NCI-H1694 treated with DMSO at 0.1 percent for 48 hours (cell line): ENCODE measurements around the gene KLHL2.
"Not testable (repeated sequence)": the region's sequence is repeated elsewhere in the genome, so short reads cannot be mapped to it uniquely, and the experiment has no call there.

Experiments used
- DNase-seq: peaks from one replicate; lab custom pipeline; 2025; lab: John Stamatoyannopoulos, UW

Gene KLHL2

DNA sequence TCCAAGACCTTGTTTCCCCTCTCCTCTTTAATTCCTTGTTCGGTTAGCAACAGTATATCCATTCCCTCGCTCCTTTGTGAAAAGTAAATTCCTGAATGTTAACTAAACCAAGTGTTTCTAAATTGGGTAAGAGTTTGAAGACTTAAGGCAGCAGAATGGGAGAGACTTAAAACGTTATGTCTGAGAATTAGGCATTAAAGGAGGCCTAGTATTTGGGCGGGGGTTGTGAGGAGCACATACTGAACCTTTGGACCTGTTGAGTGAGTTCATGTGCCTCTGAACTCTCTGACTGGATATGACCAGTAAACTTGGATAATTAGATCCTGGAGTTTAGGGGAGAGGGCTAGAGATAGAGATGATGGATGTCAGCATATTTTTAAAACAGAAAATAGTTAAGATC lies 121.3 kb downstream of the KLHL2 start:
- DNase-seq: no peak

DNA sequence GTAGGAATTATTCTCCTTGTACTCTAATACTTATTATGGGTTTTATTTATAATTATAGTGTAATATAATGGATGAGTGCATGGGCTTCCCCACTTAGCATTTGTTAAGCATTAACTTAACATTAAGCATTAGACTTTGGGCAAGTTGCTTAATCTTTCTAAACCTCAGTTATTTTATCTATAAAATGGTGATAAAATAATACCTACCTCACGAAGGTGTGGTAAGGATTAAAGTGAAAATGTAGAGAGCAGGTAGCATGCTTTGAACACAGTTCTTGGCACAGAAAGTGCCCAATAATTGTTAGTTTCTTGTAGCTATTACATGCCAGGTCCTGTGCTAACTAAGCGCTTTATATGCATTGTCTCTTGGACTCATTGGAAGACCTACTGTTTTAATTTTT lies 122.7 kb downstream of the KLHL2 start:
- no peak for DNase-seq

GRCh38 chr4:165330666-165331065 lies 123.3 kb downstream of the KLHL2 start:
- DNase-seq: no peak

- DNase-seq: no peak
Measured at GRCh38 chr4:165331359-165331758, 124.0 kb downstream of the KLHL2 start.

GRCh38 chr4:165331823-165332222 lies 124.5 kb downstream of the KLHL2 start:
- no peak for DNase-seq

DNA sequence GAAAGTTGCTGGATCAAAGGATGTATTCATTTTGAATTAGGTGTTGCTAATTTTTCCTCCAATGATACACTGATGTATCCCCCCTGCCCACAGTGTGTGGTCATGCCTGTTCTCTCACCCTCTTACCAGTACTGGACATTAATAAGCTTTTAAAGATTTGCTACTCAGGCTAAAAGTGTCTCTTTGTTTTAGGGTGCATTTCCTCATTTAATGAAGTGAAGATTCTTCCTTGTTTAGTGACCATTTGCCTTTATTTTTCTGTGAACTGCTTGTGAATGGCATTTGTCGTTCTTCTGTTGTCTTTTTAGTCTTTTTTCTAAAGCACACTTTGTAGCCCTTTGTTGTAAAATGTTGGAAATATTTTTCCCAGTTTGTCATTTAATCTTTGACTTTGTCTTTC lies 125.1 kb downstream of the KLHL2 start:
- no peak for DNase-seq

- no peak for DNase-seq
Measured at GRCh38 chr4:165335163-165335703, 127.9 kb downstream of the KLHL2 start.

DNA sequence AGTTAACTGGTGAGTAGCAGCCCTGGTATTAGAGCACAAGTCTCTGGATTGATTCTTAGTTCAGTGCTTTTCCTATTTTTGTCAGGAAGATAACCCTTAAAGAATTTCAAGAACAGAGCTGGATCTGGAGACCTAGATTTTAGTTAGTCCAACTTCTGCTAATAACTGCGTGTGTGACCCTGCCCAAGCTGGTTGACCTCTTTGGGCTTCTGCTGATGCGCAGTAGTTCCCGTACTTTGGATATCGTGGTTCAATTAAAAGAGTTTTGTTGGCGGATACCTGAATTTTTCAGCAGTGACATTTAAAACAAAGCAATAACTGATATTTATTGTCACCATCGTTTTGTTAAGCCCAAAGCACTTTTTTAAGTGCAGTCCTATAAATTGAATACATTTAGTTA lies 129.4 kb downstream of the KLHL2 start:
- no peak for DNase-seq

- DNase-seq: not testable (repeated sequence)
Measured at GRCh38 chr4:165342340-165342739, 135.0 kb downstream of the KLHL2 start.

DNA sequence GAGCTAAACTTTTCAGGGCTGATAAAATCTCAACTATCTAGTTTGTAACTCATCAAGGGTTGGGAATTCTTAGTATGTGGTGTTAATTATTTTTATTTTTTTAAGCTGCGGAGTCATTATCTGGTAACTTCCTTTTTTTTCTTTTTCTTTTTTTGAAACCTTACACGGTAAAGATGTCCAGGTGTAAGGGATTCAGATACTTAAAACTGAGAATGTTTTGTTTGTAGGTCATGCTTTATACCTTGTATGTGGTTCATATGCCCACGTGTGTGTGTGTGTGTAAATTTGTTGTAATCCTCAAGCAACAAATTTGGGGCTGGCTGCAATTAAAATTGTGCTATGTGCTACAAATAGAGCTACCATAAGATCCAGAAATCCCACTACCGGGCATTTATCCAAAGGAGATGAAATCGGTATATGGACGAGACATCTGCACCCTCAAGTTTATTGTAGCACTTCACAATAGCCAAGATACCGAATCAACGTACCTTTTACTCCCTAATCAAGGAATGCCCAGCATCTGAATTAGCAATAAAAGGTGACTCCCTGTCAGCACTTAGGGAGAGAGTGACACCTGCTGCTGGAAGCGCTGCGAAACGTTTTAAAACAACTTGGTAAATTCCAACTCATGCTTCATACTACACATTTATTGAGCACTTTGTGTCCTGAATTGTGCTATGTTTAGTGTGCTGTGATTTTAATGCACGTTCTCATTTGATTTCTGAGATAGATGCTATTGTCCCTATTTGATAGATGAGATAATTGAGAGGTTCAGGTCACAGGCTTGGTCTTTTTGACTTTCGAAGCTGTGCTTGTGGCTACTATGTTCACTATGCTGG lies 136.2 kb downstream of the KLHL2 start:
- DNase-seq: no peak

DNA sequence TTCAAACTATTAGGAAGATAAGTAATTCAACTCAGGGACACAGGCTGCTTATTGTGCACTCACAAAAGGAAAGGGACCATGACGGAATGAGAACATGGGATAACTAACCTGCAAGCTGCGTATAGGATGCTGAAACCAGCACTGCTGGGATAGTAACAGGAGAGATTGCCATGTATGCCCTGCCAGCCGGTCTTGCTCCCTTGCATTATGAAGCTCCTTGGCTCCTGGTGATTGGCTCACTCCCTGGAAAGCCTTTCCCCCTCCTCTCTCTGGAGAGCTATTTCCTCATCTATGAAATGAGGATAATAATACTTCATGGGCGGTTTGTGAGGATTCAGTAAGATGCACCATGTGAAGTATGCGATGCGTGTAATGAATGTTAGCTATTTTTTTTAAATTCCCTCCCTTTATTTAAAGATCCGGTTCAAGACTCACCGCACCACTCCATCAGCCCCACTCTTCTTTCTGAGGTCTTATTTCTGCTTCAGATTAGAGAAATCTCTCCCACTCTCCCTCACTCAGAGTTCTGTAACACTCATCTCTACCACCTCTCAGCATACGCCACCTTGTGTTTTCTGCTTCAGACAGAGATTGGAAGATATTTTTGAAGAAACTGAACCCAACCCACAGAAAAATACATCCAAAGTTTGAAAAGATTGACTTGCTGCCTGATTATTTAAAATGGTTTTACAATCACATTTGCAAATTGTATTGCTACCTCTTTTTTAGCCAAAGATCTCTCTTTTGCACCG lies 138.5 kb downstream of the KLHL2 start:
- no peak for DNase-seq

DNA sequence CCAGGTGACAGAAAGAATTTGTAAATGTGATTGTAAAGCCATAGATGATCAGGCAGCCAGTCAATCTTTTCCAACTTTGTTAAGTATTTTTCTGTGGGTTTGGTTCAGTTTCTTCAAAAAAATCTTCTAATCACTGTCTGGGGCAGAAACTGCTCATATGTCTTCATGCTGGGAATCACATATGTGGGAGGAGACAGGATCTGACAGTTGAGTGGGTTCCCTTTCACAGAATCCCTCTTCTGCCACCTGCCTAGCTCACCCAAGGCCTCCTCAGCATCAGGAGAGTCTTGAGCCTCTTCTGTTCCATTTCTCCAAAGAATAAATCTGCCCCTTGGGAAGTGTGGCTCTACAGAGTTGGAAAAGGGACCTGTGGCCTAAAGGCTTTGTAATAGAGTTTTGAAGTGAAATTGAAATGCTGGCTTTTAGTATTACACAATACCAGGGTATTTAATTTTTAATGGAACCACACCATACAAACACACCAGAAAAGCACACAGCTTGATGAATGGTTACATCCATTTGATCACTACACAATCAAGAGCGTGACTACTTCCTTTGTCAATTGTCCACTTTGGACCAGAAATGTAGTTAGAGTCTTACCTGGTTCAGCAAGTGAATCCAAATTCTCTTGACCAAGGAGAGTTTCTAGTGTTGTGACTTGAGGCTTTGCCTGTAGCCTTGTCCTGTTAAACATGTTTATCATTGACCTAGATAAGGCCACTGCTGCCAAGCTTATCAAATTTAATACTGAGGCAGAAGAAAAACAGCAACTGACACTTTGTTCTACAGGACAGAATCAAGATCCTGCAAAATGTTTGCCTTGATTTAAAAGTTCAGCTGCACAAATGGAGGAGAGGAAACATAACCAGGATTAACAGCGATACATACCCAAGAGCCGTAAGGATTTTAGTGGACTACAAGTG lies 140.5 kb downstream of the KLHL2 start:
- DNase-seq: no peak

- DNase-seq: no peak
Measured at GRCh38 chr4:165351359-165352130, 144.2 kb downstream of the KLHL2 start.

- peak; percentile 80 for DNase-seq
Measured at GRCh38 chr4:165355900-165356300, 148.5 kb downstream of the KLHL2 start.

GRCh38 chr4:165359506-165359905 lies 152.1 kb downstream of the KLHL2 start:
- no peak for DNase-seq

DNA sequence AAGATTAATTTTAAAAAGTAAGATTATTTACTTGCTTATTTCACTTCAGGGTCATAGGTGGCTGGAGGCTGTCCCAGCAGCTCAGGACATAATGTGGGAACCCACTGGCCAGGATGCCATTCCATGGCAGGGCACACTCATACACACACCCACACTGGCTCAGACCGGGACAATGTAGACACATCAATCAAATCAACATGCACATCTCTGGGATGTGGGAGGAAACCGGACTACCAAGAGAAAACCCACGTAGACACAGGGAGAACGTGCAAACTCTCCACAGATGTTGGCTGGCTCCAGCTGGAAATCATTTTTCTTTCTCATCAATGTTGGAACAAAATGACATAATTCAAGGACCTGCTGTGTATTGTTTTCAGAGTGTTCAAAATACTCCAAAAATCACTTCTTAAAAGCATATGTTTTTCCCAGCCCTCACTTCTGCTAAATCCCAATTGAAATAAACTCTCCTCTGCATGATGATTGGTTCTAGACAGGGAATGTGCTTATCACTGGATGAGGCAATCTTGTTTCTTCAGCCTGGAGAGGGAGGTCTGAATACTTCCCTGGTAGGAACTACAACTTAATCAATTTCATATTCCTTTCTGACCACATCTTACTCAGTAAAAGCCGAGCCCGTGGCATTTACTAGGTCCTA lies 152.8 kb downstream of the KLHL2 start:
- no peak for DNase-seq

DNA sequence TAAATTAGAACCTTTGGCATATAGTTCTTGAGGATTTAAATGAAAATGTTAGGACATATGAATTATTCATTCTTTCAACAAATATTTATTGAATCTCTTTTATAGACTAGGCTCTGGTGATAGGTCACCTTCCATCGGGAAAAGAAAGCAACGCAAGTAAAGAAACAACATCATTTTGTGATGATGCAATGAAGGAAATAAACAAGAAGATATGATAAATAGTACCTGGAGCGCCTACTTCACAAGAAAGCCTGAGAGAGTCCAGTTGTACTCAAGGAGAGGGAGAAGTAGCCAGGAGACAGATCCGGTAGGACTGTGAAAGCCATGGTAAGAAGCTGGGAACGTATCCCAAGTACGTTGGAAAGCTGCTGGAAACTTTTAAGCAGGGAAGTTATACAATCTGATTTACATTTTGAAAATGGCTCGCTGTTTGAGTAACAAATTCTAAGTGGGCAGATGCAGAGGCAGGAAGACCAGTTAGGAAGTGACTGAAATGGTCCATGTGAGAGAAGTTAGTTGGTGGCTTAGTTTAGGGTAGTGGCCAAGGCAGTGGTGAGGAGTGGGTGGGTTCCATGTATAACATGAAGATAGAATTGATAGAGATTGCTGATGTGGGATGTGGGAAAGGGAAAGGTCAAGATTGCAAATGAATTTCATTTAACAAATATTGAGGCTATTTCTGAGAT lies 153.8 kb downstream of the KLHL2 start:
- DNase-seq: no peak

GRCh38 chr4:165361810-165362209 lies 154.4 kb downstream of the KLHL2 start:
- DNase-seq: no peak

DNA sequence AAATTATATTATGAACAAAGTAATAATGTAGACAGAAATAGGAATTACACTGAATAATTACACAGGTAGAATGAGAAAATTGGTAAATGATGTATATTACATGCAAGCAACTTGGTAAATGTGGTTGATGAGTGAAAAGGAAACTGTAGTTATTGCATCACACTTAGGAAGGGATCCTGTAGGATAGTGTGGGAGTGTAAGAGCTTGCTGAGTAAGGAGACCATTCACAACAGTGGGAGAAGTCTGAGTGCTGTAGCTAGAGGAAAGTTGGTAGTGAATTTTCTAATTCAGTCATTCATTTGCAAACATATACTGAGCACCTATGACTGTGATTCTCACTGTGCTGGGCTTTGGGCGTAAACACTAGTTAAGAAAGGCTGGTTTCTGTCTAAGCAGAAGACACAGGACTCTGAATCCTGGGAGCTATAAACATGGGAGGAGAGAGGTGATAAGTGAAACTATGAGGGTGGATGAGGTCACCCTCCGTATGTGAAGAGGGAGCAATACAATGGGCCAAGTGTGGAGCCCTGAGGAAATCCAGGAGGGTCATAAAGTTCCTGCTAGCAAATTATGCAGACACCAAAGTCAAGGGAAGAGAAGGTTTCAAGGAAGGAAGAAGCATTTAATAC lies 157.2 kb downstream of the KLHL2 start:
- no peak for DNase-seq

DNA sequence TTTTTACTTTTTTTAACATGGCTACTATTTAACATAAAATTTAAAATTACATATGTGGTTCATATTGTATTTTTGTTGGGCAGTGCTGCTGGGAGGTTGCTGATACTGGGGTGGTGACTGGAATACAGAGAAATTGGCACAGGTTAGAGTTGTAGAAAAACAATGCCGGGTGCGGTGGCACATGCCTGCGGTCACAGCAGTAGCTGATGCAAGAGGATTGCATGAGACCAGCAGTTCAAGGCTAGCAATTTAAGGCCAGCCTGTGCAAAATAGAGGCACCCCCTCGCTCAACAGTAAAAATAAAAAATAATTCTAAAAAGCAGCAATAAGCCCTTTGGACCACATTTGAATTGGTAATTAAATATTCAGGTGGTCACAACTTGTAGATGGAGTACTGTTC lies 159.7 kb downstream of the KLHL2 start:
- no peak for DNase-seq
